A549 (cell line): ENCODE data around the gene IGF1.

ENCODE experiments used
- BHLHE40 ChIP-seq: IDR thresholded peaks from 2 replicates; pipeline ENCODE4 v1.6.1; 2012; ENCODE audit warnings: low read depth, low read length, inconsistent platforms
- CTCF ChIP-seq: fragments of >200 bp; sonication (Bioruptor Twin); formaldehyde crosslinking; IDR thresholded peaks from 3 replicates; pipeline ENCODE4 v1.5.1; 2016
- EHMT2 ChIP-seq: fragments of 200-600 bp; sonication (generic); IDR thresholded peaks from 2 replicates; pipeline ENCODE4 v1.6.1; 2016; ENCODE audit warnings: antibody characterized with exemption, low read depth, mild to moderate bottlenecking, moderate library complexity
- HOXA7 ChIP-seq: fragments of 250-450 bp; sonication (Bioruptor Pico); IDR thresholded peaks from 2 replicates; pipeline ENCODE4 v1.5.0; 2020; ENCODE audit warnings: mild to moderate bottlenecking, moderate library complexity
- MYC ChIP-seq: IDR thresholded peaks from 2 replicates; pipeline ENCODE4 v1.6.1; 2012; ENCODE audit warnings: mild to moderate bottlenecking, inconsistent platforms, low read length, improper control_type of control experiment, borderline replicate concordance
- RAD21 ChIP-seq, 2 experiments: fragments of >200 bp in 1 of 2; sonication (Bioruptor Twin) in 1 of 2; formaldehyde crosslinking in 1 of 2; IDR thresholded peaks in 1 of 2; conservative IDR thresholded peaks in 1 of 2; 2 replicates in 1 of 2; 3 replicates in 1 of 2; pipeline ENCODE4 v1.6.1; 2012 to 2018; ENCODE audit warnings: inconsistent platforms in 1 of 2
- REST ChIP-seq: fragments of 200-600 bp; sonication (generic); IDR thresholded peaks from 2 replicates; pipeline ENCODE4 v1.6.1; 2016; ENCODE audit warnings: antibody characterized with exemption, mild to moderate bottlenecking, moderate library complexity
- RNF2 ChIP-seq: fragments of 200-600 bp; sonication (generic); IDR thresholded peaks from 2 replicates; pipeline ENCODE4 v1.6.1; 2016; ENCODE audit warnings: low read depth, mild to moderate bottlenecking, antibody characterized with exemption, moderate library complexity, borderline replicate concordance

GRCh38 chr12:102374190-102374589 lies 106.2 kb downstream of the IGF1 start:
- TF ChIP-seq CTCF (no peak), RNF2 (no peak), REST (no peak), EHMT2 (no peak), HOXA7 (CRISPR knock-in tag) (no peak), RAD21 (conservative IDR thresholded peaks at IDR 0.05 in 1 of 2, IDR thresholded peaks at IDR 0.05 in 1 of 2) (no peak), MYC (no peak), BHLHE40 (no peak)
